A673 (cell line): ENCODE measurements around the gene AUH. TPM values are rescaled to one million over a fixed set of nuclear protein-coding genes. Genes with fewer than 3 reads are reported as not detected.

Experiments used
- BruUV-seq: library from RNA; stranded (reverse); fragments of 400-500 nt; replicated peaks from 2 replicates; lab custom pipeline; 2021; lab: Mats Ljungman, UMichigan
- CTCF ChIA-PET: fragments of 300-600 bp; sonication (Branson Sonifier 250); formaldehyde crosslinking; loops from one replicate; lab custom pipeline; 2022; ENCODE audit warnings: antibody characterized with exemption; lab: Charles Lee
- POLR2A ChIA-PET: fragments of 300-600 bp; sonication (Branson Sonifier 250); formaldehyde crosslinking; loops from one replicate; lab custom pipeline; 2022; ENCODE audit warnings: antibody characterized with exemption; ENCODE audit not compliant: low non-redundant PET; lab: Charles Lee
- DNase-seq: peaks from one replicate; pipeline ENCODE4 v3.0.0-alpha.2; 2015; ENCODE audit warnings: low spot score
- H3K27ac ChIP-seq: fragments of 200-600 bp; sonication (generic); 2 replicates; pipeline ENCODE4 v1.5.1; 2016; ENCODE audit warnings: mixed run types, low read depth, mild to moderate bottlenecking, mixed read lengths, antibody characterized with exemption, low read length; ENCODE audit not compliant: poor library complexity, severe bottlenecking
- H3K27me3 ChIP-seq: fragments of 200-600 bp; sonication (generic); replicated peaks from 2 replicates; pipeline ENCODE4 v1.6.1; 2017; ENCODE audit warnings: mixed run types, low read depth, mild to moderate bottlenecking, mixed read lengths, antibody characterized with exemption, low read length; ENCODE audit not compliant: insufficient read depth, poor library complexity
- H3K36me3 ChIP-seq: fragments of 200-600 bp; sonication (generic); 2 replicates; pipeline ENCODE4 v1.6.1; 2016; ENCODE audit warnings: mixed run types, mild to moderate bottlenecking, mixed read lengths, antibody characterized with exemption, low read length; ENCODE audit not compliant: insufficient read depth, poor library complexity, severe bottlenecking
- H3K4me1 ChIP-seq: fragments of 200-600 bp; sonication (generic); 2 replicates; pipeline ENCODE4 v1.6.1; 2017; ENCODE audit warnings: mixed run types, mild to moderate bottlenecking, mixed read lengths, antibody characterized with exemption, low read length; ENCODE audit not compliant: insufficient read depth, poor library complexity, severe bottlenecking
- H3K4me3 ChIP-seq: fragments of 200-600 bp; sonication (generic); 2 replicates; pipeline ENCODE4 v1.5.1; 2016; ENCODE audit warnings: low read depth, mixed run types, mild to moderate bottlenecking, mixed read lengths, low read length; ENCODE audit not compliant: poor library complexity, severe bottlenecking
- H3K9me3 ChIP-seq: fragments of 200-600 bp; sonication (generic); 2 replicates; pipeline ENCODE4 v1.6.1; 2016; ENCODE audit warnings: mixed run types, low read depth, mild to moderate bottlenecking, mixed read lengths, antibody characterized with exemption, low read length; ENCODE audit not compliant: poor library complexity, severe bottlenecking
- EZH2 ChIP-seq: fragments of 200-600 bp; sonication (generic); IDR thresholded peaks from 2 replicates; pipeline ENCODE4 v1.6.1; 2017; ENCODE audit warnings: borderline replicate concordance, low read depth, mild to moderate bottlenecking, mixed read lengths, antibody characterized with exemption, low read length; ENCODE audit not compliant: poor library complexity, severe bottlenecking
- intact Hi-C: fragments of 100-400 bp; cut with micrococcal nuclease; formaldehyde crosslinking; loops from one replicate; pipeline ENCODE4 v1.10.0; 2022; ENCODE audit not compliant: unreplicated experiment
- total RNA-seq: library from RNA; stranded (reverse); gene quantifications from 2 replicates; pipeline ENCODE4 v1.2.3, GENCODE V29; 2021
- TF ChIP-seq, protein P1 (sequence below): fragments of 300-800, 200-600 bp; sonication (generic); conservative IDR thresholded peaks from 2 replicates; pipeline ENCODE4 v1.5.1; 2017; ENCODE audit warnings: low read depth, mild to moderate bottlenecking, antibody characterized with exemption, low read length, moderate library complexity, mixed read lengths

AUH gene
- total RNA-seq, 1 experiment from 2014 or later, result 12.3 TPM

DNA sequence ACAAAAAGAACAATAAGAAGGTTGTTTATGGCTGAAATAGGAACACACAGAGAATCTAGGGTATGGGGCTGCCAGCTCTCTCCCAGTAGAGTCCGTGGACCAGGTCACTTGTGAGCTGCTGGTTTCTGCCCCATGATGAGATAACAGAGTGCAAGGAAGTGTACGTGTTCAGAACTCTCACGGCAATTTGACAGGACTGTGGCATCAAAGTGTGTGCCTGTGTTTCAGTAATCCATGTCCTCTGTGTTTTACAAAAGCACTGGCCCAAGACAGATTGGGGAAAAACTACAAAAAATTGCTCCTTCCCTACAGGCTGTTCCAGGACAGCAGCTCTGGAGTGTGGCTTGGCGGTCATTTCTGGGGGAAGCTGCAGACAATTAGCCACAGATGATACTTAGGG lies 184.6 kb downstream of the AUH start:
- intact Hi-C loops, result no loop called here
- Histone ChIP-seq H3K9me3 (no peaks in the 10 kb centered on the region), H3K27ac (no peak overlapping the region), H3K36me3 (no peaks in the 10 kb centered on the region), H3K4me3 (no peak overlapping the region), H3K4me1 (no peaks in the 10 kb centered on the region), H3K27me3 (no peaks in the 10 kb centered on the region)
- ChIA-PET CTCF (no interaction called here), POLR2A (no interaction called here)
- no TSS peak for BruUV-seq
- no peak for DNase-seq
- TF ChIP-seq, protein P1, sequence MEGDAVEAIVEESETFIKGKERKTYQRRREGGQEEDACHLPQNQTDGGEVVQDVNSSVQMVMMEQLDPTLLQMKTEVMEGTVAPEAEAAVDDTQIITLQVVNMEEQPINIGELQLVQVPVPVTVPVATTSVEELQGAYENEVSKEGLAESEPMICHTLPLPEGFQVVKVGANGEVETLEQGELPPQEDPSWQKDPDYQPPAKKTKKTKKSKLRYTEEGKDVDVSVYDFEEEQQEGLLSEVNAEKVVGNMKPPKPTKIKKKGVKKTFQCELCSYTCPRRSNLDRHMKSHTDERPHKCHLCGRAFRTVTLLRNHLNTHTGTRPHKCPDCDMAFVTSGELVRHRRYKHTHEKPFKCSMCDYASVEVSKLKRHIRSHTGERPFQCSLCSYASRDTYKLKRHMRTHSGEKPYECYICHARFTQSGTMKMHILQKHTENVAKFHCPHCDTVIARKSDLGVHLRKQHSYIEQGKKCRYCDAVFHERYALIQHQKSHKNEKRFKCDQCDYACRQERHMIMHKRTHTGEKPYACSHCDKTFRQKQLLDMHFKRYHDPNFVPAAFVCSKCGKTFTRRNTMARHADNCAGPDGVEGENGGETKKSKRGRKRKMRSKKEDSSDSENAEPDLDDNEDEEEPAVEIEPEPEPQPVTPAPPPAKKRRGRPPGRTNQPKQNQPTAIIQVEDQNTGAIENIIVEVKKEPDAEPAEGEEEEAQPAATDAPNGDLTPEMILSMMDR, result no peak

- no peak for TF ChIP-seq EZH2
- TF ChIP-seq, protein P1, result no peak
- no peak overlapping the region for H3K27ac ChIP-seq
- intact Hi-C loops, result no loop called here
- DNase-seq, result no peak
- no TSS peak for BruUV-seq
- H3K27me3 ChIP-seq, result no peaks in the 10 kb centered on the region
- H3K36me3 ChIP-seq, result no peaks in the 10 kb centered on the region
- no peak overlapping the region for H3K4me3 ChIP-seq
- ChIA-PET POLR2A (no interaction called here), CTCF (no interaction called here)
- no peaks in the 10 kb centered on the region for H3K4me1 ChIP-seq
- H3K9me3 ChIP-seq, result no peaks in the 10 kb centered on the region
These were observed 185.3 kb downstream of the AUH start for GRCh38 chr9:91176426-91176825.

GRCh38 chr9:91174772-91175171 lies 186.9 kb downstream of the AUH start:
- Histone ChIP-seq H3K4me1 (no peaks in the 10 kb centered on the region), H3K36me3 (no peaks in the 10 kb centered on the region), H3K4me3 (no peak overlapping the region), H3K9me3 (peaks cover 3% of the 10 kb centered on the region), H3K27ac (no peak overlapping the region), H3K27me3 (no peaks in the 10 kb centered on the region)
- DNase-seq, result no peak
- BruUV-seq, result no TSS peak
- ChIA-PET POLR2A (no interaction called here), CTCF (no interaction called here)
- intact Hi-C loops, result no loop called here
- no peak for TF ChIP-seq EZH2
- TF ChIP-seq, protein P1, result no peak
